Activated B cell treated with CpG ODN at 0.5 μM for 24 hours (primary cell): ENCODE results near the gene DHFR2. TPM values are rescaled to one million over a fixed set of nuclear protein-coding genes. Genes with fewer than 3 reads are reported as not detected.
"Not testable (repeated sequence)": the region's sequence is repeated elsewhere in the genome, so short reads cannot be mapped to it uniquely, and the experiment has no call there.

Experiments used
- ATAC-seq: fragments of 200-7000 bp; cut with Tn5 transposase; one replicate; pipeline ENCODE4 v1.10.0; 2021; ENCODE audit warnings: low read depth, mild to moderate bottlenecking, moderate library complexity
- CTCF ChIA-PET: fragments of 350-600 bp; sonication (Branson Sonifier 250); formaldehyde crosslinking; loops from one replicate; lab custom pipeline; 2021; ENCODE audit warnings: antibody characterized with exemption; lab: Charles Lee
- POLR2A ChIA-PET: fragments of 350-600 bp; sonication (Branson Sonifier 250); formaldehyde crosslinking; loops from one replicate; lab custom pipeline; 2021; ENCODE audit warnings: antibody characterized with exemption; lab: Charles Lee
- DNase-seq: peaks from one replicate; pipeline ENCODE4 v3.0.0; 2022
- H3K27ac Mint-ChIP-seq: one replicate; pipeline ENCODE4 v1.8.0; 2020; ENCODE audit warnings: mixed read lengths
- H3K27me3 Mint-ChIP-seq: one replicate; pipeline ENCODE4 v1.8.0; 2021; ENCODE audit warnings: mixed read lengths
- H3K36me3 Mint-ChIP-seq: one replicate; pipeline ENCODE4 v1.8.0; 2021; ENCODE audit warnings: low read depth, mixed read lengths
- H3K4me1 Mint-ChIP-seq: one replicate; pipeline ENCODE4 v1.8.0; 2021; ENCODE audit warnings: mixed read lengths
- H3K4me3 Mint-ChIP-seq: one replicate; pipeline ENCODE4 v1.8.0; 2020; ENCODE audit warnings: mild to moderate bottlenecking, mixed read lengths
- H3K9me3 Mint-ChIP-seq: one replicate; pipeline ENCODE4 v1.8.0; 2020; ENCODE audit warnings: mixed read lengths
- CTCF ChIP-seq: fragments of 200-600 bp; IDR thresholded peaks from one replicate; pipeline ENCODE4 v1.8.0; 2022; ENCODE audit warnings: antibody characterized with exemption, mild to moderate bottlenecking
- intact Hi-C: fragments of 100-400 bp; cut with micrococcal nuclease; formaldehyde crosslinking; loops from one replicate; pipeline ENCODE4 v1.15.1; 2024
- total RNA-seq: library from RNA; stranded (reverse); gene quantifications from 2 replicates; pipeline ENCODE4 v1.2.3, GENCODE V29; 2022

The DHFR2 gene
- total RNA-seq, 1 donor from 2014 or later, result 4.3 TPM

GRCh38 chr3:94089126-94089525, 26.4 kb upstream of the DHFR2 start:
- no peak for TF ChIP-seq CTCF
- ATAC-seq (no peak), DNase-seq (no peak)
- POLR2A ChIA-PET, result no interaction called here
- intact Hi-C loops, result no loop called here
- H3K27ac Mint-ChIP-seq, result no peak overlapping the region
- no peaks in the 10 kb centered on the region for H3K4me1 Mint-ChIP-seq
- no peaks in the 10 kb centered on the region for H3K9me3 Mint-ChIP-seq
- CTCF ChIA-PET, result no interaction called here
- peaks cover 67% of the 10 kb centered on the region for H3K36me3 Mint-ChIP-seq
- no peaks in the 10 kb centered on the region for H3K27me3 Mint-ChIP-seq
- H3K4me3 Mint-ChIP-seq, result no peak overlapping the region

- H3K9me3 Mint-ChIP-seq, result no peaks in the 10 kb centered on the region
- intact Hi-C loops, result no loop called here
- H3K27ac Mint-ChIP-seq, result no peak overlapping the region
- H3K27me3 Mint-ChIP-seq, result no peaks in the 10 kb centered on the region
- DNase-seq (no peak), ATAC-seq (no peak)
- TF ChIP-seq CTCF, result no peak
- CTCF ChIA-PET, result no interaction called here
- H3K4me1 Mint-ChIP-seq, result peaks cover 35% of the 10 kb centered on the region
- H3K36me3 Mint-ChIP-seq, result peaks cover 47% of the 10 kb centered on the region
- POLR2A ChIA-PET, result no interaction called here
- no peak overlapping the region for H3K4me3 Mint-ChIP-seq
Observed at GRCh38 chr3:94083261-94083660, 20.5 kb upstream of the DHFR2 start.

- Mint-ChIP-seq H3K27ac (no peak overlapping the region), H3K4me3 (no peak overlapping the region), H3K4me1 (peaks cover 39% of the 10 kb centered on the region), H3K27me3 (no peaks in the 10 kb centered on the region), H3K36me3 (peaks cover 45% of the 10 kb centered on the region), H3K9me3 (no peaks in the 10 kb centered on the region)
- ChIA-PET POLR2A (no interaction called here), CTCF (interaction anchor here (0.6 kb wide), 1 partner anchor 78 kb away, joined by 4 read pairs; no protein-coding TSS in a partner anchor)
- TF ChIP-seq CTCF, result no peak
- ATAC-seq (no peak), DNase-seq (no peak)
- intact Hi-C loops, result no loop called here
Observed at GRCh38 chr3:94082391-94082937, 19.7 kb upstream of the DHFR2 start.

- H3K9me3 Mint-ChIP-seq, result no peaks in the 10 kb centered on the region
- CTCF ChIA-PET, result interaction anchor here (0.6 kb wide), 1 partner anchor 77 kb away, joined by 4 read pairs; no protein-coding TSS in a partner anchor
- H3K27ac Mint-ChIP-seq, result no peak overlapping the region
Observed at GRCh38 chr3:94081884-94082283, 19.2 kb upstream of the DHFR2 start.

GRCh38 chr3:94080552-94080951, 17.8 kb upstream of the DHFR2 start:
- H3K9me3 Mint-ChIP-seq, result not testable (repeated sequence)

More at GRCh38 chr3:94081884-94082283, 19.2 kb upstream of the DHFR2 start:
- Mint-ChIP-seq H3K27me3 (no peaks in the 10 kb centered on the region), H3K4me3 (no peak overlapping the region), H3K4me1 (peaks cover 43% of the 10 kb centered on the region), H3K36me3 (peaks cover 48% of the 10 kb centered on the region)
- POLR2A ChIA-PET, result no interaction called here
- no peak for DNase-seq
- intact Hi-C loops, result no loop called here
- TF ChIP-seq CTCF, result no peak
- no peak for ATAC-seq

GRCh38 chr3:94076055-94076454, 13.3 kb upstream of the DHFR2 start:
- H3K4me1 Mint-ChIP-seq, result peaks cover 61% of the 10 kb centered on the region
- POLR2A ChIA-PET, result no interaction called here
- DNase-seq (no peak), ATAC-seq (no peak)
- intact Hi-C loops, result no loop called here
- H3K4me3 Mint-ChIP-seq, result no peak overlapping the region
- peaks cover 3% of the 10 kb centered on the region for H3K9me3 Mint-ChIP-seq
- CTCF ChIA-PET, result no interaction called here
- no peaks in the 10 kb centered on the region for H3K27me3 Mint-ChIP-seq
- H3K27ac Mint-ChIP-seq, result no peak overlapping the region
- peaks cover 60% of the 10 kb centered on the region for H3K36me3 Mint-ChIP-seq
- TF ChIP-seq CTCF, result no peak

More at GRCh38 chr3:94080552-94080951, 17.8 kb upstream of the DHFR2 start:
- CTCF ChIA-PET, ATAC-seq, H3K27ac Mint-ChIP-seq, DNase-seq, H3K4me3 Mint-ChIP-seq, intact Hi-C loops, H3K27me3 Mint-ChIP-seq, POLR2A ChIA-PET: not testable (repeated sequence)
- peaks cover 55% of the 10 kb centered on the region for H3K36me3 Mint-ChIP-seq
- peaks cover 43% of the 10 kb centered on the region for H3K4me1 Mint-ChIP-seq
